ENCODE data around the gene BAAT.

Gene BAAT

GRCh38 chr9:101324245-101324804 lies 60.5 kb downstream of the BAAT start:
- in situ Hi-C loops (cut with MboI; ENCODE audit: low sequenced_read_pairs) = loop anchor here (25.0 kb wide), 1 partner anchor 612 kb away; no protein-coding TSS in a partner anchor

GRCh38 chr9:101323129-101323528 lies 61.7 kb downstream of the BAAT start:
- in situ Hi-C loops (cut with MboI; ENCODE audit: low sequenced_read_pairs) = loop anchor here (25.0 kb wide), 1 partner anchor 611 kb away; no protein-coding TSS in a partner anchor

GRCh38 chr9:101317735-101318134 lies 67.1 kb downstream of the BAAT start:
- in situ Hi-C loops (cut with MboI; ENCODE audit: low sequenced_read_pairs) = loop anchor here (25.0 kb wide), 1 partner anchor 605 kb away; no protein-coding TSS in a partner anchor

GRCh38 chr9:101315112-101315450 lies 69.7 kb downstream of the BAAT start:
- in situ Hi-C loops (cut with MboI; ENCODE audit: low sequenced_read_pairs) = loop anchor here (25.0 kb wide), 1 partner anchor 603 kb away; no protein-coding TSS in a partner anchor

GRCh38 chr9:101312661-101313060 lies 72.1 kb downstream of the BAAT start:
- in situ Hi-C loops (cut with MboI; ENCODE audit: low sequenced_read_pairs) = loop anchor here (25.0 kb wide), 1 partner anchor 600 kb away; no protein-coding TSS in a partner anchor

DNA sequence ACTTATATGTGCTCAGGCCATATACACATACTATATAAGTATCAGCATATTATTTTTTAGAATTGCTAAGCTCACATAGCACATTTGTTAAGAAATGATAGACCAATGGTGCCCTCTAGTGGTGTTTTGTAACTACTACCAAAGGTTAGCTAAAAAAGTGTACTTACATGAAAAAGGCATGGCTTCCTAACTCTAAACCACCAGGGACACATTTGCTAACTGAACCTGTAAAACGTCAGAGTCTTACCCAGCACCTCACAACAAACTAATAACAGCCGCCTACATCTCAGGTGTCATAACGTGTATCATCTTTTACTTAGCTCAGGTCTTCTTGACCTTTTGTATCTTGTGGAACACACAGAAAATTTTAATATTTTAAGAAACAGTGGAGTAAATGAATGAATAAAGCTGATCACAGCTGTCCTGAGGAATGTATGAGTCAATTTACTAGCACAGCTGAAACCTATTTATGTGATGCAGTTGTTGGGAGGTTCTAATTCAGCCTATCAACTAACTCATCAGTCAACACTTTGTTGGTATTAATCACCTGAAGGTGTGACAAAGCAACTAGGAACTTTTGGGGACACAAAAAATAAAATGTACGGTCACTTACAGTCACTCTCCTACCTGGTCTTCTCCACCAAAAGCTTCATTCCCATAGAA lies 72.9 kb downstream of the BAAT start:
- in situ Hi-C loops (cut with MboI; ENCODE audit: low sequenced_read_pairs) = loop anchor here (25.0 kb wide), 1 partner anchor 600 kb away; no protein-coding TSS in a partner anchor

DNA sequence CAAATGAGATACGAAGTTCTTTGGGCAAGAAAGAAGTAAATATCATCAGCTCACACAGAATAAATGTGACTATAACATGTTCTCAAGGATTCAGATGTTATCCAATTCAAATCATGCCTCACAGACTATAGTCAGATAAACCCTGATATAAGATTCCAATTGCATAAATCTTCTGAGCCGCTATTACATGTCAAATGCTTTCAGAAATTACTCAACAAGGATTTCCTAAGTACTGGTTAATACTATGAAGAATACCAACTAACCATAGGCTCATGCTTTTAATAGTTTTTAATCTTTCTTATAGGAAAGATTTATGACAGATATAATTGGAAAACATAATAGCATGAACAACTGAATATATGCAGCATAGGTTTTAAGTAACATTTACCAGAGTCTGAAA lies 73.6 kb downstream of the BAAT start:
- in situ Hi-C loops (cut with MboI; ENCODE audit: low sequenced_read_pairs) = loop anchor here (25.0 kb wide), 1 partner anchor 599 kb away; no protein-coding TSS in a partner anchor
